IMR-90 (cell line): Measurements from ENCODE around the gene BCAP31. TPM values are rescaled to one million over a fixed set of nuclear protein-coding genes. Genes with fewer than 3 reads are reported as not detected.

Source experiments
- ATAC-seq: fragments of 200-7000 bp; cut with Tn5 transposase; 2 replicates; pipeline ENCODE4 v1.9.1; 2020; ENCODE audit warnings: low read depth, mild to moderate bottlenecking, moderate library complexity
- BruUV-seq: library from RNA; stranded (reverse); fragments of 400-500 nt; replicated peaks from 2 replicates; lab custom pipeline; 2021; lab: Mats Ljungman, UMichigan
- CTCF ChIA-PET: fragments of 300-600 bp; formaldehyde crosslinking; extraction: SDS; loops from one replicate; lab custom pipeline; 2021; ENCODE audit warnings: antibody characterized with exemption; lab: Yijun Ruan, JAX
- POLR2A ChIA-PET: fragments of 300-600 bp; sonication (Branson Sonifier 250); formaldehyde crosslinking; loops from one replicate; lab custom pipeline; 2022; ENCODE audit warnings: antibody characterized with exemption; ENCODE audit not compliant: unreplicated experiment; lab: Charles Lee
- DNase-seq: peaks from one replicate; pipeline ENCODE4 v3.0.0; 2013
- H2AFZ ChIP-seq: replicated peaks from 2 replicates; pipeline ENCODE3; 2013; ENCODE audit warnings: low read length, mild to moderate bottlenecking; ENCODE audit not compliant: poor library complexity
- H2AK5ac ChIP-seq: 2 replicates; pipeline ENCODE4 v1.6.1; 2013; ENCODE audit warnings: low read depth, low read length, inconsistent platforms
- H2AK9ac ChIP-seq: replicated peaks from 2 replicates; pipeline ENCODE3; 2013; ENCODE audit warnings: mild to moderate bottlenecking, low read depth, low read length, moderate library complexity; ENCODE audit not compliant: poor library complexity
- H2BK120ac ChIP-seq: 2 replicates; pipeline ENCODE4 v1.6.1; 2013; ENCODE audit warnings: low read depth, low read length, inconsistent platforms
- H2BK15ac ChIP-seq: 3 replicates; pipeline ENCODE4 v1.6.1; 2013; ENCODE audit warnings: low read depth, low read length, inconsistent platforms
- H2BK20ac ChIP-seq: 2 replicates; pipeline ENCODE4 v1.6.1; 2013; ENCODE audit warnings: low read depth, mild to moderate bottlenecking, inconsistent platforms, low read length, moderate library complexity
- H2BK5ac ChIP-seq: 2 replicates; pipeline ENCODE4 v1.6.1; 2013; ENCODE audit warnings: mild to moderate bottlenecking, low read depth, low read length, inconsistent platforms; ENCODE audit not compliant: poor library complexity, severe bottlenecking
- H3K14ac ChIP-seq: replicated peaks from 2 replicates; pipeline ENCODE4 v1.6.1; 2013; ENCODE audit warnings: low read depth, low read length, inconsistent platforms
- H3K18ac ChIP-seq: 2 replicates; pipeline ENCODE4 v1.6.1; 2013; ENCODE audit warnings: low read depth, low read length, control low read depth
- H3K23ac ChIP-seq: 2 replicates; pipeline ENCODE4 v1.6.1; 2013; ENCODE audit warnings: low read depth, low read length, inconsistent platforms
- H3K27ac ChIP-seq: 2 replicates; pipeline ENCODE4 v1.5.1; 2013; ENCODE audit warnings: mild to moderate bottlenecking, control low read depth, low read length; ENCODE audit not compliant: insufficient read depth
- H3K27me3 ChIP-seq: 2 replicates; pipeline ENCODE4 v1.6.1; 2013; ENCODE audit warnings: low read length; ENCODE audit not compliant: control insufficient read depth, insufficient read depth
- H3K36me3 ChIP-seq: 2 replicates; pipeline ENCODE4 v1.6.1; 2013; ENCODE audit warnings: low read length, mixed read lengths; ENCODE audit not compliant: control insufficient read depth, insufficient read depth
- H3K4ac ChIP-seq: 2 replicates; pipeline ENCODE4 v1.6.1; 2013; ENCODE audit warnings: low read depth, low read length, inconsistent platforms
- H3K4me1 ChIP-seq: 2 replicates; pipeline ENCODE4 v1.6.1; 2013; ENCODE audit warnings: low read length, mixed read lengths; ENCODE audit not compliant: control insufficient read depth, insufficient read depth
- H3K4me2 ChIP-seq: 2 replicates; pipeline ENCODE4 v1.6.1; 2013; ENCODE audit warnings: low read depth, mild to moderate bottlenecking, control low read depth, low read length, moderate library complexity
- H3K4me3 ChIP-seq: 2 replicates; pipeline ENCODE4 v1.5.1; 2013; ENCODE audit warnings: low read depth, mild to moderate bottlenecking, control low read depth, low read length, moderate library complexity; ENCODE audit not compliant: insufficient read depth
- H3K56ac ChIP-seq: 2 replicates; pipeline ENCODE4 v1.6.1; 2013; ENCODE audit warnings: low read length, inconsistent platforms; ENCODE audit not compliant: insufficient read depth; ENCODE audit errors: extremely low read depth
- H3K79me1 ChIP-seq, 2 experiments: 2 replicates each; pipeline ENCODE4 v1.6.1; 2013; ENCODE audit warnings: low read length in 2 of 2, inconsistent platforms in 1 of 2, low read depth in 1 of 2
- H3K9ac ChIP-seq: 2 replicates; pipeline ENCODE4 v1.6.1; 2013; ENCODE audit warnings: low read depth, low read length, control low read depth
- H3K9me1 ChIP-seq: 2 replicates; pipeline ENCODE4 v1.6.1; 2013; ENCODE audit warnings: low read length, inconsistent platforms; ENCODE audit not compliant: insufficient read depth
- H3K9me3 ChIP-seq: 2 replicates; pipeline ENCODE4 v1.6.1; 2013; ENCODE audit warnings: low read length; ENCODE audit not compliant: control insufficient read depth, insufficient read depth
- H4K20me1 ChIP-seq: 2 replicates; pipeline ENCODE4 v1.6.1; 2013; ENCODE audit warnings: low read length, inconsistent platforms; ENCODE audit not compliant: insufficient read depth
- H4K5ac ChIP-seq: 2 replicates; pipeline ENCODE4 v1.6.1; 2013; ENCODE audit warnings: mild to moderate bottlenecking, low read depth, low read length, control low read depth
- H4K8ac ChIP-seq, 2 experiments: 2 replicates each; pipeline ENCODE4 v1.6.1; 2013; ENCODE audit warnings: low read depth in 2 of 2, low read length in 2 of 2, control low read depth in 1 of 2, inconsistent platforms in 1 of 2
- H4K91ac ChIP-seq: 2 replicates; pipeline ENCODE4 v1.6.1; 2013; ENCODE audit warnings: low read depth, low read length, inconsistent platforms; ENCODE audit not compliant: insufficient read depth
- BHLHE40 ChIP-seq: fragments of 150-350 bp; IDR thresholded peaks from 2 replicates; pipeline ENCODE4 v1.6.1; 2016; ENCODE audit warnings: mild to moderate bottlenecking, low read depth, low read length
- CEBPB ChIP-seq: IDR thresholded peaks from 2 replicates; pipeline ENCODE4 v1.6.1; 2012; ENCODE audit warnings: low read depth, low read length, improper control_type of control experiment
- CHD1 ChIP-seq: IDR thresholded peaks from 2 replicates; pipeline ENCODE4 v1.6.1; 2012; ENCODE audit warnings: low read depth, low read length, improper control_type of control experiment
- FOS ChIP-seq: fragments of 150-350 bp; IDR thresholded peaks from 2 replicates; pipeline ENCODE4 v1.6.1; 2016; ENCODE audit warnings: low read depth, low read length
- MAFK ChIP-seq: IDR thresholded peaks from 2 replicates; pipeline ENCODE4 v1.6.1; 2012; ENCODE audit warnings: low read depth, low read length, improper control_type of control experiment
- MAZ ChIP-seq: IDR thresholded peaks from 2 replicates; pipeline ENCODE4 v1.6.1; 2012; ENCODE audit warnings: low read depth, mild to moderate bottlenecking, low read length, improper control_type of control experiment, moderate library complexity, borderline replicate concordance
- NFE2L2 ChIP-seq: fragments of 150-350 bp; IDR thresholded peaks from 2 replicates; pipeline ENCODE4 v1.6.1; 2016; ENCODE audit warnings: low read depth, mild to moderate bottlenecking, low read length
- POLR2A ChIP-seq: IDR thresholded peaks from 2 replicates; pipeline ENCODE4 v1.6.1; 2012; ENCODE audit warnings: mild to moderate bottlenecking, low read depth, low read length
- RAD21 ChIP-seq: IDR thresholded peaks from 2 replicates; pipeline ENCODE4 v1.6.1; 2012; ENCODE audit warnings: low read length, improper control_type of control experiment
- RCOR1 ChIP-seq: IDR thresholded peaks from 2 replicates; pipeline ENCODE4 v1.6.1; 2012; ENCODE audit warnings: mild to moderate bottlenecking, low read length, improper control_type of control experiment; ENCODE audit not compliant: insufficient replicate concordance
- RFX5 ChIP-seq: IDR thresholded peaks from 2 replicates; pipeline ENCODE4 v1.8.0; 2012; ENCODE audit warnings: low read depth, mild to moderate bottlenecking, low read length, moderate library complexity
- WGBS, 2 experiments: methylation state at CpG; one replicate each; pipeline versions ENCODE4 v1.1.5 to v1.1.7; 2013; ENCODE audit warnings: missing lambda C conversion rate in 2 of 2; ENCODE audit not compliant: insufficient read length in 1 of 2; ENCODE audit errors: extremely low coverage in 2 of 2; 5-methylcytosine and 5-hydroxymethylcytosine counted together
- dilution Hi-C: fragments of 300-500 bp; cut with HindIII; formaldehyde crosslinking; loops from one replicate; pipeline ENCODE4 v1.14.3; 2018; ENCODE audit warnings: low sequenced_read_pairs; ENCODE audit not compliant: unreplicated experiment
- in situ Hi-C: fragments of 300-500 bp; cut with MboI; formaldehyde crosslinking; loops from 3 replicates; pipeline ENCODE4 v1.14.3; 2019; ENCODE audit warnings: low sequenced_read_pairs, inconsistent platforms, mixed read lengths
- intact Hi-C: fragments of 100-400 bp; cut with micrococcal nuclease; formaldehyde crosslinking; loops from 2 replicates; pipeline ENCODE4 v1.10.0; 2022
- polyA plus RNA-seq, 3 experiments: library from polyadenylated mRNA; depleted of rRNA; stranded (reverse); fragments of >200 nt; gene quantifications; 2 replicates each; pipeline ENCODE4 v1.2.3, GENCODE V29; 2012; ENCODE audit warnings: low replicate concordance in 1 of 3
- total RNA-seq: library from RNA; depleted of rRNA; stranded (reverse); fragments of >200 nt; gene quantifications from 2 replicates; pipeline ENCODE4 v1.2.3, GENCODE V29; 2012
- TF ChIP-seq, protein P1 (sequence below): conservative IDR thresholded peaks from 2 replicates; pipeline ENCODE4 v1.5.1; 2012; ENCODE audit warnings: mild to moderate bottlenecking, low read depth, low read length, improper control_type of control experiment
- TF ChIP-seq, protein P2 (sequence below): fragments of 150-350 bp; IDR thresholded peaks from 2 replicates; pipeline ENCODE4 v1.6.1; 2017; ENCODE audit warnings: mild to moderate bottlenecking, antibody characterized with exemption, low read length, low read depth
- TF ChIP-seq, protein P3 (sequence below): fragments of 150-350 bp; IDR thresholded peaks from 2 replicates; pipeline ENCODE4 v1.6.1; 2016; ENCODE audit warnings: low read depth, mild to moderate bottlenecking, low read length, moderate library complexity, borderline replicate concordance

BCAP31 gene
- total and polyA plus RNA-seq, 2 of the 4 experiments (the other 2 are of a cell fraction) = 125 to 244 TPM

DNA sequence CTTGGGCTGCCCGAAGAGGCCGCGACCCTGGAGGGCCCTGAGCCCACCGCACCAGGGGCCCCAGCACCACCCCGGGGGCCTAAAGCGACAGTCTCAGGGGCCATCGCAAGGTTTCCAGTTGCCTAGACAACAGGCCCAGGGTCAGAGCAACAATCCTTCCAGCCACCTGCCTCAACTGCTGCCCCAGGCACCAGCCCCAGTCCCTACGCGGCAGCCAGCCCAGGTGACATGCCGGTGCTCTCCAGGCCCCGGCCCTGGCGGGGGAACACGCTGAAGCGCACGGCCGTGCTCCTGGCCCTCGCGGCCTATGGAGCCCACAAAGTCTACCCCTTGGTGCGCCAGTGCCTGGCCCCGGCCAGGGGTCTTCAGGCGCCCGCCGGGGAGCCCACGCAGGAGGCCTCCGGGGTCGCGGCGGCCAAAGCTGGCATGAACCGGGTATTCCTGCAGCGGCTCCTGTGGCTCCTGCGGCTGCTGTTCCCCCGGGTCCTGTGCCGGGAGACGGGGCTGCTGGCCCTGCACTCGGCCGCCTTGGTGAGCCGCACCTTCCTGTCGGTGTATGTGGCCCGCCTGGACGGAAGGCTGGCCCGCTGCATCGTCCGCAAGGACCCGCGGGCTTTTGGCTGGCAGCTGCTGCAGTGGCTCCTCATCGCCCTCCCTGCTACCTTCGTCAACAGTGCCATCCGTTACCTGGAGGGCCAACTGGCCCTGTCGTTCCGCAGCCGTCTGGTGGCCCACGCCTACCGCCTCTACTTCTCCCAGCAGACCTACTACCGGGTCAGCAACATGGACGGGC lies 1.0 kb upstream of the BCAP31 start:
- Histone ChIP-seq H3K4me1 (peaks cover 17% of the 10 kb centered on the region), H3K23ac (no peak overlapping the region), H3K27me3 (no peaks in the 10 kb centered on the region), H3K4ac (peak overlapping the region; percentile 65; the same call in 1 of the 2 replicates), H2BK5ac (peak overlapping the region; percentile 24), H4K20me1 (peaks cover 14% of the 10 kb centered on the region), H3K36me3 (peaks cover 6% of the 10 kb centered on the region), H2AFZ (peak overlapping the region; percentile 80), H4K5ac (0 out of 2 replicates have a peak overlapping the region, but pooled peaks have one; percentile 25), H2BK120ac (no peak overlapping the region), H3K27ac (peak overlapping the region; percentile 77), H4K8ac (no peak overlapping the region; a peak in 1 of 4 replicates), H3K18ac (no peak overlapping the region), H3K9ac (peak overlapping the region; percentile 60; the same call in 1 of the 2 replicates), H4K91ac (no peak overlapping the region), H3K9me1 (0 out of 2 replicates have a peak, but pooled peaks cover 5% of the 10 kb centered on the region), H3K79me1 (peaks cover 0 to 32% of the 10 kb centered on the region in 2 experiments; a peak in 2 of 4 replicates), H2AK5ac (0 out of 2 replicates have a peak overlapping the region, but pooled peaks have one; percentile 16), H3K4me2 (peak overlapping the region; percentile 88), H3K14ac (peak overlapping the region; percentile 59; the same call in 1 of the 2 replicates), H2BK15ac (no peak overlapping the region; the same call in 2 of the 3 replicates), H3K4me3 (peak overlapping the region; percentile 40), H2BK20ac (no peak overlapping the region), H2AK9ac (peak overlapping the region; percentile 84), H3K56ac (no peak overlapping the region), H3K9me3 (no peaks in the 10 kb centered on the region)
- dilution Hi-C loops (no loop called here), in situ Hi-C loops (no loop called here), intact Hi-C loops (no loop called here)
- ChIA-PET POLR2A (no interaction called here), CTCF (no interaction called here)
- WGBS, 2 experiments = 84% methylated on average over 36 of the region's 55 CpGs; no CpG with 5 or more reads in 1 of the 2 experiments
- BruUV-seq = TSS peak; percentile 50
- ATAC-seq = no peak
- no peak for DNase-seq
- TF ChIP-seq MAFK (no peak), POLR2A (no peak), RFX5 (no peak), CHD1 (no peak), MAZ (no peak), CEBPB (no peak), NFE2L2 (no peak), BHLHE40 (no peak), FOS (no peak), RCOR1 (no peak), RAD21 (no peak)
- TF ChIP-seq, protein P1, sequence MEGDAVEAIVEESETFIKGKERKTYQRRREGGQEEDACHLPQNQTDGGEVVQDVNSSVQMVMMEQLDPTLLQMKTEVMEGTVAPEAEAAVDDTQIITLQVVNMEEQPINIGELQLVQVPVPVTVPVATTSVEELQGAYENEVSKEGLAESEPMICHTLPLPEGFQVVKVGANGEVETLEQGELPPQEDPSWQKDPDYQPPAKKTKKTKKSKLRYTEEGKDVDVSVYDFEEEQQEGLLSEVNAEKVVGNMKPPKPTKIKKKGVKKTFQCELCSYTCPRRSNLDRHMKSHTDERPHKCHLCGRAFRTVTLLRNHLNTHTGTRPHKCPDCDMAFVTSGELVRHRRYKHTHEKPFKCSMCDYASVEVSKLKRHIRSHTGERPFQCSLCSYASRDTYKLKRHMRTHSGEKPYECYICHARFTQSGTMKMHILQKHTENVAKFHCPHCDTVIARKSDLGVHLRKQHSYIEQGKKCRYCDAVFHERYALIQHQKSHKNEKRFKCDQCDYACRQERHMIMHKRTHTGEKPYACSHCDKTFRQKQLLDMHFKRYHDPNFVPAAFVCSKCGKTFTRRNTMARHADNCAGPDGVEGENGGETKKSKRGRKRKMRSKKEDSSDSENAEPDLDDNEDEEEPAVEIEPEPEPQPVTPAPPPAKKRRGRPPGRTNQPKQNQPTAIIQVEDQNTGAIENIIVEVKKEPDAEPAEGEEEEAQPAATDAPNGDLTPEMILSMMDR = no peak
- TF ChIP-seq, protein P2, sequence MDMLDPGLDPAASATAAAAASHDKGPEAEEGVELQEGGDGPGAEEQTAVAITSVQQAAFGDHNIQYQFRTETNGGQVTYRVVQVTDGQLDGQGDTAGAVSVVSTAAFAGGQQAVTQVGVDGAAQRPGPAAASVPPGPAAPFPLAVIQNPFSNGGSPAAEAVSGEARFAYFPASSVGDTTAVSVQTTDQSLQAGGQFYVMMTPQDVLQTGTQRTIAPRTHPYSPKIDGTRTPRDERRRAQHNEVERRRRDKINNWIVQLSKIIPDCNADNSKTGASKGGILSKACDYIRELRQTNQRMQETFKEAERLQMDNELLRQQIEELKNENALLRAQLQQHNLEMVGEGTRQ = no peak
- TF ChIP-seq, protein P3, sequence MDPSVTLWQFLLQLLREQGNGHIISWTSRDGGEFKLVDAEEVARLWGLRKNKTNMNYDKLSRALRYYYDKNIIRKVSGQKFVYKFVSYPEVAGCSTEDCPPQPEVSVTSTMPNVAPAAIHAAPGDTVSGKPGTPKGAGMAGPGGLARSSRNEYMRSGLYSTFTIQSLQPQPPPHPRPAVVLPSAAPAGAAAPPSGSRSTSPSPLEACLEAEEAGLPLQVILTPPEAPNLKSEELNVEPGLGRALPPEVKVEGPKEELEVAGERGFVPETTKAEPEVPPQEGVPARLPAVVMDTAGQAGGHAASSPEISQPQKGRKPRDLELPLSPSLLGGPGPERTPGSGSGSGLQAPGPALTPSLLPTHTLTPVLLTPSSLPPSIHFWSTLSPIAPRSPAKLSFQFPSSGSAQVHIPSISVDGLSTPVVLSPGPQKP = no peak
